Liver (tissue), 9 donors: ENCODE results near the gene ELAVL2. TPM values are rescaled to one million over a fixed set of nuclear protein-coding genes. Genes with fewer than 3 reads are reported as not detected.

ENCODE experiments used
- DNase-seq: peaks from one replicate; pipeline ENCODE4 v3.0.0-alpha.2; 2017; ENCODE audit warnings: low spot score
- H3K27ac ChIP-seq, 2 donors: one replicate each; pipeline ENCODE4 v1.7.0; 2013; ENCODE audit warnings: inconsistent platforms in 2 of 2, low read length in 2 of 2, control low read depth in 1 of 2, low read depth in 1 of 2, mild to moderate bottlenecking in 1 of 2
- H3K27me3 ChIP-seq, 4 donors: one replicate each; pipeline versions ENCODE4 v1.6.1 to v1.7.0; 2013; ENCODE audit warnings: low read length in 3 of 4, inconsistent platforms in 1 of 4, mild to moderate bottlenecking in 1 of 4, moderate library complexity in 1 of 4; ENCODE audit not compliant: control insufficient read depth in 4 of 4, insufficient read depth in 4 of 4
- H3K36me3 ChIP-seq, 4 donors: one replicate each; pipeline versions ENCODE4 v1.6.1 to v1.7.0; 2013; ENCODE audit warnings: low read length in 3 of 4, mild to moderate bottlenecking in 3 of 4, low read depth in 1 of 4, moderate library complexity in 1 of 4; ENCODE audit not compliant: control insufficient read depth in 4 of 4, insufficient read depth in 3 of 4
- H3K4me1 ChIP-seq, 4 donors: one replicate each; pipeline versions ENCODE4 v1.6.1 to v1.7.0; 2013; ENCODE audit warnings: low read length in 3 of 4, mild to moderate bottlenecking in 3 of 4, moderate library complexity in 1 of 4; ENCODE audit not compliant: control insufficient read depth in 4 of 4, insufficient read depth in 4 of 4
- H3K4me3 ChIP-seq, 3 donors: one replicate each; pipeline versions ENCODE4 v1.6.1 to v1.7.0; 2013; ENCODE audit warnings: low read length in 3 of 3, control low read depth in 1 of 3, low read depth in 1 of 3, mild to moderate bottlenecking in 1 of 3
- H3K9ac ChIP-seq, 2 donors: one replicate each; pipeline ENCODE4 v1.7.0; 2013; ENCODE audit warnings: low read length in 2 of 2, mild to moderate bottlenecking in 2 of 2, moderate library complexity in 2 of 2, control low read depth in 1 of 2, low read depth in 1 of 2
- H3K9me3 ChIP-seq, 4 donors: one replicate each; pipeline versions ENCODE4 v1.6.1 to v1.7.0; 2013; ENCODE audit warnings: low read length in 3 of 4; ENCODE audit not compliant: control insufficient read depth in 4 of 4
- EGR1 ChIP-seq, 2 donors: IDR thresholded peaks; 2 replicates each; pipeline ENCODE4 v1.6.1; 2016 to 2018; ENCODE audit warnings: antibody characterized with exemption in 2 of 2, low read depth in 2 of 2
- FOXA1 ChIP-seq: IDR thresholded peaks from 2 replicates; pipeline ENCODE4 v1.6.1; 2016; ENCODE audit warnings: antibody characterized with exemption
- FOXA2 ChIP-seq: IDR thresholded peaks from 2 replicates; pipeline ENCODE4 v1.6.1; 2016; ENCODE audit warnings: antibody characterized with exemption
- GABPA ChIP-seq, 2 donors: IDR thresholded peaks in 1 of 2; conservative IDR thresholded peaks in 1 of 2; 2 replicates each; pipeline ENCODE4 v1.6.1; 2016; ENCODE audit warnings: antibody characterized with exemption in 2 of 2, mild to moderate bottlenecking in 1 of 2, moderate library complexity in 1 of 2
- HNF4G ChIP-seq: IDR thresholded peaks from 2 replicates; pipeline ENCODE4 v1.6.1; 2016; ENCODE audit warnings: antibody characterized with exemption
- JUND ChIP-seq, 2 donors: IDR thresholded peaks; 2 replicates each; pipeline ENCODE4 v1.6.1; 2016; ENCODE audit warnings: antibody characterized with exemption in 2 of 2
- NR2F2 ChIP-seq: IDR thresholded peaks from 2 replicates; pipeline ENCODE4 v1.6.1; 2016; ENCODE audit warnings: antibody characterized with exemption
- RAD21 ChIP-seq, 2 donors: IDR thresholded peaks; 2 replicates each; pipeline ENCODE4 v1.6.1; 2016; ENCODE audit warnings: antibody characterized with exemption in 2 of 2, mild to moderate bottlenecking in 2 of 2
- SP1 ChIP-seq: IDR thresholded peaks from 2 replicates; pipeline ENCODE4 v1.6.1; 2018; ENCODE audit warnings: antibody characterized with exemption, mild to moderate bottlenecking
- TAF1 ChIP-seq: conservative IDR thresholded peaks from 2 replicates; pipeline ENCODE4 v1.6.1; 2016; ENCODE audit warnings: antibody characterized with exemption, mild to moderate bottlenecking
- YY1 ChIP-seq: IDR thresholded peaks from 2 replicates; pipeline ENCODE4 v1.6.1; 2016; ENCODE audit warnings: antibody characterized with exemption, mild to moderate bottlenecking
- WGBS: extraction: QIAGEN DNeasy Blood & Tissue Kit; methylation state at CpG from one replicate; pipeline ENCODE4 v1.1.7; 2013; 5-methylcytosine and 5-hydroxymethylcytosine counted together
- polyA plus RNA-seq, 2 donors: library from polyadenylated mRNA; stranded (reverse) in 1 of 2; unstranded in 1 of 2; fragments of 200-250 nt in 1 of 2; fragments of >200 nt in 1 of 2; fragmentation: Nextera tagmentation in 1 of 2; extraction: Ambion mirVana in 1 of 2; gene quantifications; one replicate each; pipeline versions ENCODE4 v1.2.1 to v1.2.3, GENCODE V29; 2013 to 2015
- total RNA-seq, 2 donors: library from RNA; depleted of rRNA; stranded (reverse); fragments of >200 nt; gene quantifications; one replicate each; pipeline ENCODE4 v1.2.3, GENCODE V29; 2014
- TF ChIP-seq, protein P1 (sequence below): IDR thresholded peaks from 2 replicates; pipeline ENCODE4 v1.6.1; 2016; ENCODE audit warnings: antibody characterized with exemption
- TF ChIP-seq, protein P2 (sequence below): IDR thresholded peaks from 2 replicates; pipeline ENCODE4 v1.6.1; 2016; ENCODE audit warnings: antibody characterized with exemption
- TF ChIP-seq, protein P3 (sequence below): fragments of 150-350 bp; IDR thresholded peaks from 2 replicates; pipeline ENCODE4 v1.5.1; 2017; ENCODE audit warnings: improper control_type of control experiment, low read depth, low read length; ENCODE audit not compliant: missing input control
- TF ChIP-seq, protein P4 (sequence below): IDR thresholded peaks from 2 replicates; pipeline ENCODE4 v1.6.1; 2016; ENCODE audit warnings: antibody characterized with exemption
- TF ChIP-seq, protein P5 (sequence below): IDR thresholded peaks from 2 replicates; pipeline ENCODE4 v1.6.1; 2016; ENCODE audit warnings: antibody characterized with exemption, mild to moderate bottlenecking
- donor health status: healthy.
- donor health status: healthy.
- donor health status: healthy.
- donor health status: healthy.
- donor health status: healthy.

Gene ELAVL2
- total and polyA plus RNA-seq, 4 donors = 0.19 TPM; not detected in 3

DNA sequence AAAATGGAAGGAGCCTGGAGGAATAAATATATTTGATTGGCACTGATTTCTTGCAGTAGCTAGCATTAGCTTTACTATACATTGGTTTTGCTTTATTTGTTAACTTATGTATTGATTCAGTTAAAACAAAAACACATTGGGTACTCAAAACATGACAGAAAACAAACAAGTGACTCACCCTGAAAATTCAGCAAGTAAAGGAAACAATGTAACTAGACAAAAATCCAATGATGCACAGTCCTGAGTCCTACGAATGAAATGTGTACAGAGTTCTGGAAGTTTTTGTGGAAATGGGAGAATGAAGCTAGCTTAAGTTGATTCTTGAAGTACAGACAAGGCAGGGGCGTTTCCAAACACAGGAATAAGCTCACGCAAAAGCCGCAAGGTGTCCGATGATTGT lies 175.0 kb downstream of the ELAVL2 start (continued):
- TF ChIP-seq EGR1 (IDR thresholded peaks at IDR 0.05; ENCODE audit: low read depth in 2 of 2) = no peak
- no peak for TF ChIP-seq JUND (IDR thresholded peaks at IDR 0.05)
- no peak for TF ChIP-seq NR2F2
- TF ChIP-seq GABPA (IDR thresholded peaks at IDR 0.05 in 1 of 2, conservative IDR thresholded peaks at IDR 0.05 in 1 of 2) = no peak
- no peak for TF ChIP-seq RAD21 (IDR thresholded peaks at IDR 0.05)
- TF ChIP-seq, protein P1, sequence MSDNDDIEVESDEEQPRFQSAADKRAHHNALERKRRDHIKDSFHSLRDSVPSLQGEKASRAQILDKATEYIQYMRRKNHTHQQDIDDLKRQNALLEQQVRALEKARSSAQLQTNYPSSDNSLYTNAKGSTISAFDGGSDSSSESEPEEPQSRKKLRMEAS = no peak
- TF ChIP-seq YY1 = no peak

DNA sequence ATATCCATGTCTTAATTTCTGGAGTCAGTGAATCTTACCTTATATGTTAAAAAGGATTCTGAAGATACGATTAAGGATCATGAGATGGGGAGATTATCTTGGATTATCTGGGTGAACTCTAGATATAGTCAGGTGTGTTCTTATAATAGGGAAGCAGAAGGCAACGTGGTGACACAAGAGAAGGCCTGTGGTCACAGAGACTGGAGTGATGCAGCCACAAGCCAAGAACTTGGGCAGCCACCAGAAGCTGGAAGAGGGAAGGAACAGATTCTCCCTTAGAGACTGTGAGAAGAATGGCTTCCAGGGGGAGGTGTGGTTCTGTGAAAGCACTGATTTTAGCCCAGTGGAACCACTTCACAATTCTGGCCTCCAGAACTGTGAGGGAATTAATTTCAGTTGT lies 177.4 kb downstream of the ELAVL2 start:
- no peaks in the 10 kb centered on the region for H3K4me1 ChIP-seq
- no peak overlapping the region for H3K4me3 ChIP-seq
- H3K36me3 ChIP-seq = no peaks in the 10 kb centered on the region
- DNase-seq = no peak
- no peak overlapping the region for H3K9ac ChIP-seq
- TF ChIP-seq FOXA2 (no peak), NR2F2 (no peak), YY1 (no peak), GABPA (IDR thresholded peaks at IDR 0.05 in 1 of 2, conservative IDR thresholded peaks at IDR 0.05 in 1 of 2) (no peak), JUND (IDR thresholded peaks at IDR 0.05) (no peak), FOXA1 (no peak), HNF4G (no peak), RAD21 (IDR thresholded peaks at IDR 0.05) (no peak), SP1 (no peak)
- TF ChIP-seq, protein P2, sequence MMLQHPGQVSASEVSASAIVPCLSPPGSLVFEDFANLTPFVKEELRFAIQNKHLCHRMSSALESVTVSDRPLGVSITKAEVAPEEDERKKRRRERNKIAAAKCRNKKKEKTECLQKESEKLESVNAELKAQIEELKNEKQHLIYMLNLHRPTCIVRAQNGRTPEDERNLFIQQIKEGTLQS = no peak
- TF ChIP-seq, protein P3, sequence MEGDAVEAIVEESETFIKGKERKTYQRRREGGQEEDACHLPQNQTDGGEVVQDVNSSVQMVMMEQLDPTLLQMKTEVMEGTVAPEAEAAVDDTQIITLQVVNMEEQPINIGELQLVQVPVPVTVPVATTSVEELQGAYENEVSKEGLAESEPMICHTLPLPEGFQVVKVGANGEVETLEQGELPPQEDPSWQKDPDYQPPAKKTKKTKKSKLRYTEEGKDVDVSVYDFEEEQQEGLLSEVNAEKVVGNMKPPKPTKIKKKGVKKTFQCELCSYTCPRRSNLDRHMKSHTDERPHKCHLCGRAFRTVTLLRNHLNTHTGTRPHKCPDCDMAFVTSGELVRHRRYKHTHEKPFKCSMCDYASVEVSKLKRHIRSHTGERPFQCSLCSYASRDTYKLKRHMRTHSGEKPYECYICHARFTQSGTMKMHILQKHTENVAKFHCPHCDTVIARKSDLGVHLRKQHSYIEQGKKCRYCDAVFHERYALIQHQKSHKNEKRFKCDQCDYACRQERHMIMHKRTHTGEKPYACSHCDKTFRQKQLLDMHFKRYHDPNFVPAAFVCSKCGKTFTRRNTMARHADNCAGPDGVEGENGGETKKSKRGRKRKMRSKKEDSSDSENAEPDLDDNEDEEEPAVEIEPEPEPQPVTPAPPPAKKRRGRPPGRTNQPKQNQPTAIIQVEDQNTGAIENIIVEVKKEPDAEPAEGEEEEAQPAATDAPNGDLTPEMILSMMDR = no peak
- TF ChIP-seq, protein P1 = no peak
- TF ChIP-seq, protein P4, sequence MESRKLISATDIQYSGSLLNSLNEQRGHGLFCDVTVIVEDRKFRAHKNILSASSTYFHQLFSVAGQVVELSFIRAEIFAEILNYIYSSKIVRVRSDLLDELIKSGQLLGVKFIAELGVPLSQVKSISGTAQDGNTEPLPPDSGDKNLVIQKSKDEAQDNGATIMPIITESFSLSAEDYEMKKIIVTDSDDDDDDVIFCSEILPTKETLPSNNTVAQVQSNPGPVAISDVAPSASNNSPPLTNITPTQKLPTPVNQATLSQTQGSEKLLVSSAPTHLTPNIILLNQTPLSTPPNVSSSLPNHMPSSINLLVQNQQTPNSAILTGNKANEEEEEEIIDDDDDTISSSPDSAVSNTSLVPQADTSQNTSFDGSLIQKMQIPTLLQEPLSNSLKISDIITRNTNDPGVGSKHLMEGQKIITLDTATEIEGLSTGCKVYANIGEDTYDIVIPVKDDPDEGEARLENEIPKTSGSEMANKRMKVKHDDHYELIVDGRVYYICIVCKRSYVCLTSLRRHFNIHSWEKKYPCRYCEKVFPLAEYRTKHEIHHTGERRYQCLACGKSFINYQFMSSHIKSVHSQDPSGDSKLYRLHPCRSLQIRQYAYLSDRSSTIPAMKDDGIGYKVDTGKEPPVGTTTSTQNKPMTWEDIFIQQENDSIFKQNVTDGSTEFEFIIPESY = no peak
- 55% methylated on average over 2 of the region's 2 CpGs for WGBS
- H3K27ac ChIP-seq = no peak overlapping the region
- peaks cover 0 to 3% (median 1%) of the 10 kb centered on the region in 4 donors for H3K27me3 ChIP-seq
- H3K9me3 ChIP-seq = no peaks in the 10 kb centered on the region

DNA sequence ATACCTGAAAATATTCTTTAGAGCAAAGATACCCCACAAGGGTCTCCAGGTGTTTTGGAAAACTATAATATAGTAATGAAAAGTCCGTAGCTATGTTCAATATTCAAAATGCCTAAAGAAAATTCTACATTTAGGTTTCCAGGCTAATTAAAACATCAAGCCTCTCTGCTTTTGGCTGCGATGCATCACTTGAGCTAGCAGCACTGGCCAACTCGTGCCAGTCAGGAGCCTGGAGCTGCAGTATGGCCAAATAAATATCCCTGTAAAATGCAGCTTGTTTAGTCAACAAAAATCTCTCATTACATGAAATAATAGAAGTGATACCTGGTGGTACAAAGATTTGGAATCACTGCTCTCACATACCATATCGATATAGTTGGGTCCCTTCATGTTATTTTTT lies 181.1 kb downstream of the ELAVL2 start:
- Histone ChIP-seq H3K4me3 (no peak overlapping the region), H3K4me1 (no peaks in the 10 kb centered on the region), H3K36me3 (no peaks in the 10 kb centered on the region), H3K9ac (no peak overlapping the region), H3K9me3 (no peaks in the 10 kb centered on the region), H3K27ac (no peak overlapping the region), H3K27me3 (peaks cover 0 to 7% (median 1%) of the 10 kb centered on the region in 4 donors)
- DNase-seq = no peak
- WGBS = 77% methylated on average over 4 of the region's 4 CpGs
- TF ChIP-seq, protein P1 = no peak
- TF ChIP-seq, protein P4 = no peak
- TF ChIP-seq JUND (IDR thresholded peaks at IDR 0.05) (no peak), TAF1 (no peak), FOXA2 (no peak), YY1 (no peak), GABPA (IDR thresholded peaks at IDR 0.05 in 1 of 2, conservative IDR thresholded peaks at IDR 0.05 in 1 of 2) (no peak), HNF4G (no peak), RAD21 (IDR thresholded peaks at IDR 0.05) (no peak), NR2F2 (no peak), FOXA1 (no peak)
- TF ChIP-seq, protein P5, sequence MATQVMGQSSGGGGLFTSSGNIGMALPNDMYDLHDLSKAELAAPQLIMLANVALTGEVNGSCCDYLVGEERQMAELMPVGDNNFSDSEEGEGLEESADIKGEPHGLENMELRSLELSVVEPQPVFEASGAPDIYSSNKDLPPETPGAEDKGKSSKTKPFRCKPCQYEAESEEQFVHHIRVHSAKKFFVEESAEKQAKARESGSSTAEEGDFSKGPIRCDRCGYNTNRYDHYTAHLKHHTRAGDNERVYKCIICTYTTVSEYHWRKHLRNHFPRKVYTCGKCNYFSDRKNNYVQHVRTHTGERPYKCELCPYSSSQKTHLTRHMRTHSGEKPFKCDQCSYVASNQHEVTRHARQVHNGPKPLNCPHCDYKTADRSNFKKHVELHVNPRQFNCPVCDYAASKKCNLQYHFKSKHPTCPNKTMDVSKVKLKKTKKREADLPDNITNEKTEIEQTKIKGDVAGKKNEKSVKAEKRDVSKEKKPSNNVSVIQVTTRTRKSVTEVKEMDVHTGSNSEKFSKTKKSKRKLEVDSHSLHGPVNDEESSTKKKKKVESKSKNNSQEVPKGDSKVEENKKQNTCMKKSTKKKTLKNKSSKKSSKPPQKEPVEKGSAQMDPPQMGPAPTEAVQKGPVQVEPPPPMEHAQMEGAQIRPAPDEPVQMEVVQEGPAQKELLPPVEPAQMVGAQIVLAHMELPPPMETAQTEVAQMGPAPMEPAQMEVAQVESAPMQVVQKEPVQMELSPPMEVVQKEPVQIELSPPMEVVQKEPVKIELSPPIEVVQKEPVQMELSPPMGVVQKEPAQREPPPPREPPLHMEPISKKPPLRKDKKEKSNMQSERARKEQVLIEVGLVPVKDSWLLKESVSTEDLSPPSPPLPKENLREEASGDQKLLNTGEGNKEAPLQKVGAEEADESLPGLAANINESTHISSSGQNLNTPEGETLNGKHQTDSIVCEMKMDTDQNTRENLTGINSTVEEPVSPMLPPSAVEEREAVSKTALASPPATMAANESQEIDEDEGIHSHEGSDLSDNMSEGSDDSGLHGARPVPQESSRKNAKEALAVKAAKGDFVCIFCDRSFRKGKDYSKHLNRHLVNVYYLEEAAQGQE = no peak
- TF ChIP-seq, protein P2 = no peak
